ENCODE results near the gene WDR20.
A peak's percentile ranks its signal among the peaks of the same experiment; 100 is the strongest.

The WDR20 gene

DNA sequence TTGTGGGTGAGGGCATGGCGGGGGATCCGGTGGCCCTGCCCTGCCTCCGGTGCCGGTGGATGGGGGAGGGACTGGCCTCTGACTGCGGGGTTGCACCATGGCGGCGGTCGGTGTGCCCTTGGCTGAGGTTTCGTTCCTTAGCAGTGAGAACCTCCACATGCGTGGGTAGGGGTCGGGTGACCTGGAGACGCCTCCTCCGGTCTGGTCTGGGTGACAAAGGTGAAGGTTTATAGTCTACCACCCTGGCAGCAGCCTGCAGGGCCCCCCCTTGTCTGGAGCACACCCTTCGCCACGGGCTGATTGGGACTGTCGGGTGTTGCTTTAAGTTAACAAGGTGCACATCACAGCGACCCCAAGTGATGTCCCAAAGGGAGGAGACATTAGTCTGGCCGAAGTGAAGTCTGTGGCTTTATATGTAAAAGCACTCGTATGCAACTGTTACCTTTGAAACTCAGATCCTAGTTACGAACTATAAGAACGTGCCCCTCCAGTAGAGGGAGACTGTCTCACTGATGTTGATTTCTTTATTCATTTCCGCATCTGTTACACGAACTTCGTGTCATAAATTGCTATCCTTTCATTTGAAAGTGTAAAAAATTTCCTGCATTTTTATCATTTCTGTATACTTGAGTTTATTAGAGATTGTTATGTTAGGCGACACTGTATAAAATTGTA is 74.4 kb downstream of the WDR20 start:
- H3K4me2 ChIP-seq (ENCODE audit: low read length): no peak overlapping the region
- peaks cover 4% of the 10 kb centered on the region; the same call in 1 of the 2 replicates for H4K20me1 ChIP-seq (ENCODE audit: control insufficient read depth, insufficient read depth, low read depth, low read length)
- peaks cover 8% of the 10 kb centered on the region; the same call in 1 of the 2 replicates for H3K79me2 ChIP-seq (ENCODE audit: control insufficient read depth, low read length)
- no peaks in the 10 kb centered on the region for H3K9me3 ChIP-seq (ENCODE audit: control insufficient read depth, insufficient read depth, low read length)
- no peaks in the 10 kb centered on the region for H3K9me2 ChIP-seq (replicated peaks; ENCODE audit: control insufficient read depth, low read length)
- H3K4me1 ChIP-seq (ENCODE audit: control insufficient read depth, low read length): peaks cover 6% of the 10 kb centered on the region
- peaks cover 17% of the 10 kb centered on the region for H3K36me3 ChIP-seq (ENCODE audit: control insufficient read depth, low read length)
- H3K27ac ChIP-seq (ENCODE audit: low read depth, low read length): no peak overlapping the region
- no peaks in the 10 kb centered on the region for H3K27me3 ChIP-seq (ENCODE audit: control insufficient read depth, low read length)
- H3F3A ChIP-seq (ENCODE audit: control insufficient read depth, insufficient read depth): no peaks in the 10 kb centered on the region
- TF ChIP-seq, protein P1, sequence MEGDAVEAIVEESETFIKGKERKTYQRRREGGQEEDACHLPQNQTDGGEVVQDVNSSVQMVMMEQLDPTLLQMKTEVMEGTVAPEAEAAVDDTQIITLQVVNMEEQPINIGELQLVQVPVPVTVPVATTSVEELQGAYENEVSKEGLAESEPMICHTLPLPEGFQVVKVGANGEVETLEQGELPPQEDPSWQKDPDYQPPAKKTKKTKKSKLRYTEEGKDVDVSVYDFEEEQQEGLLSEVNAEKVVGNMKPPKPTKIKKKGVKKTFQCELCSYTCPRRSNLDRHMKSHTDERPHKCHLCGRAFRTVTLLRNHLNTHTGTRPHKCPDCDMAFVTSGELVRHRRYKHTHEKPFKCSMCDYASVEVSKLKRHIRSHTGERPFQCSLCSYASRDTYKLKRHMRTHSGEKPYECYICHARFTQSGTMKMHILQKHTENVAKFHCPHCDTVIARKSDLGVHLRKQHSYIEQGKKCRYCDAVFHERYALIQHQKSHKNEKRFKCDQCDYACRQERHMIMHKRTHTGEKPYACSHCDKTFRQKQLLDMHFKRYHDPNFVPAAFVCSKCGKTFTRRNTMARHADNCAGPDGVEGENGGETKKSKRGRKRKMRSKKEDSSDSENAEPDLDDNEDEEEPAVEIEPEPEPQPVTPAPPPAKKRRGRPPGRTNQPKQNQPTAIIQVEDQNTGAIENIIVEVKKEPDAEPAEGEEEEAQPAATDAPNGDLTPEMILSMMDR (IDR thresholded peaks at IDR 0.05; ENCODE audit: low read depth, low read length, poor library complexity, severe bottlenecking): peak; percentile 31
- no peak for TF ChIP-seq EZH2phosphoT487 (IDR thresholded peaks at IDR 0.05; ENCODE audit: borderline replicate concordance, low read length)
- no peak overlapping the region for H3K4me3 ChIP-seq (ENCODE audit: low read length)

DNA sequence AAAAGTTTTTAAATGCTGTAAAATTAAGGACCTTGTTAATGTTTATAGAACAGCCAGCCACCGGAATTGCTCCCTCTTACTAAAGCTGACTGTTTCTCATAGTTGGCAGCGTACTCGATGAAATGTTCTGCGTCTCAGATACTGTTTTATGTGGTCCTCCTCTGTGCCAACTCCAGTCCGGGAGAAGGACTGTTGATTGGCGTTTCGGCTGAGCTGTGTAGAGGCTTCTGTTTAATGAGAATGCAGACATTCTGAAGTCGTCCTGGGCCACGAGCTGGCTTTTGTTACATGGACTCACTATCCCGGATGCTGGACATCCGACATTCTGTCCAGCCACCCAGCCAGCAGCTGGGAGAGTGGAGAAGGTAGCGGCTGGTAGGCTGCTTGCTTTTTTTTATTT is 75.4 kb downstream of the WDR20 start:
- H3K36me3 ChIP-seq (ENCODE audit: control insufficient read depth, low read length): peaks cover 9% of the 10 kb centered on the region; the same call in 1 of the 2 replicates
- H3K4me3 ChIP-seq (ENCODE audit: low read length): no peak overlapping the region
- no peaks in the 10 kb centered on the region for H3F3A ChIP-seq (ENCODE audit: control insufficient read depth, insufficient read depth)
- H3K27ac ChIP-seq (ENCODE audit: low read depth, low read length): no peak overlapping the region
- no peaks in the 10 kb centered on the region for H3K27me3 ChIP-seq (ENCODE audit: control insufficient read depth, low read length)
- H4K20me1 ChIP-seq (ENCODE audit: control insufficient read depth, insufficient read depth, low read depth, low read length): peaks cover 4% of the 10 kb centered on the region; the same call in 1 of the 2 replicates
- no peak overlapping the region for H3K4me2 ChIP-seq (ENCODE audit: low read length)
- H3K4me1 ChIP-seq (ENCODE audit: control insufficient read depth, low read length): peaks cover 15% of the 10 kb centered on the region
- TF ChIP-seq, protein P1 (IDR thresholded peaks at IDR 0.05; ENCODE audit: low read depth, low read length, poor library complexity, severe bottlenecking): no peak
- TF ChIP-seq EZH2phosphoT487 (IDR thresholded peaks at IDR 0.05; ENCODE audit: borderline replicate concordance, low read length): no peak
- peaks cover 8% of the 10 kb centered on the region; the same call in 1 of the 2 replicates for H3K79me2 ChIP-seq (ENCODE audit: control insufficient read depth, low read length)
- H3K9me3 ChIP-seq (ENCODE audit: control insufficient read depth, insufficient read depth, low read length): no peaks in the 10 kb centered on the region
- H3K9me2 ChIP-seq (replicated peaks; ENCODE audit: control insufficient read depth, low read length): no peaks in the 10 kb centered on the region

DNA sequence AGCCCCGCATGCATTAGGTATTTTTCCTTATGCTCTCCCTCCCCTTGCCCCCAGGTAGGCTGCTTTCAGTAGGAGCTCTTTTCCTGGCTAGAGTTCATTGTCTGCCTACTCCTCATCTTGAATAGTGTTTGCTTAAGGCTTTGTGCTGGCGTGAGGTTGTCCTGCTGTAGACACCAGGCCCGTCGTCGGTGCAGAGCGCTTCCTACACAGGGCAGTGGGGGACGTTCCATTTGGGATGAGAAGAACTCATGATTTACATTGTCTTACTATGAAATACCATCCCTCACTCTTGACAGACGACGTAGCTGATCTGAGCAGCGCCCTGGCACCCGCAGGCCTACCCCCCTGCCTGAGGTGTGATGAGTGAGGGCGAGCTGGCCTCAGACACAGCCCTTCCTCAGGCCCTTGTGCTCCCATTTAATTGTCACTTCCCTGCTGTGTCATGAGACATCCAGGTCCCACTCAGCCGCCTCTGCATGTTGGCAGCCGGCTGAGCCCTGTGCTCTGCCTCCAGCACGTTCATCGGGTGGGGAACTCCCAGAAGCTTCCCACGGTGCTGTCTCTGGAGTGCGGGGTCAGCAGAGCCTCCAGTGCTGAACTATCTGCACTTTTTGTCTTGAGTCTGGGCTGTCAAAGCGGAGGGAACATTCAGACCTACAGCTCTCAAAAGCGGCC is 76.0 kb downstream of the WDR20 start:
- Histone ChIP-seq H3K4me3 (ENCODE audit: low read length) (no peak overlapping the region), H3K4me2 (ENCODE audit: low read length) (no peak overlapping the region), H3K36me3 (ENCODE audit: control insufficient read depth, low read length) (peaks cover 9% of the 10 kb centered on the region; the same call in 1 of the 2 replicates), H3K79me2 (ENCODE audit: control insufficient read depth, low read length) (peaks cover 8% of the 10 kb centered on the region; the same call in 1 of the 2 replicates), H4K20me1 (ENCODE audit: control insufficient read depth, insufficient read depth, low read depth, low read length) (peaks cover 4% of the 10 kb centered on the region; the same call in 1 of the 2 replicates), H3K9me2 (replicated peaks; ENCODE audit: control insufficient read depth, low read length) (no peaks in the 10 kb centered on the region), H3K27me3 (ENCODE audit: control insufficient read depth, low read length) (no peaks in the 10 kb centered on the region), H3K9me3 (ENCODE audit: control insufficient read depth, insufficient read depth, low read length) (no peaks in the 10 kb centered on the region), H3K4me1 (ENCODE audit: control insufficient read depth, low read length) (peaks cover 19% of the 10 kb centered on the region), H3F3A (ENCODE audit: control insufficient read depth, insufficient read depth) (no peaks in the 10 kb centered on the region), H3K27ac (ENCODE audit: low read depth, low read length) (no peak overlapping the region)
- TF ChIP-seq EZH2phosphoT487 (IDR thresholded peaks at IDR 0.05; ENCODE audit: borderline replicate concordance, low read length): no peak
- TF ChIP-seq, protein P1 (IDR thresholded peaks at IDR 0.05; ENCODE audit: low read depth, low read length, poor library complexity, severe bottlenecking): no peak
